NK-92 treated with Interleukin-12 subunit alpha and Interleukin-12 subunit beta, amount 100 ng/mL, for 24 hours (cell line): ENCODE results near the gene PREB.

Source experiments
- DNase-seq: peaks from one replicate; lab custom pipeline; 2025; lab: John Stamatoyannopoulos, UW

Gene PREB

GRCh38 chr2:27082773-27083409 lies 51.5 kb downstream of the PREB start:
- no peak for DNase-seq

GRCh38 chr2:27081984-27082772 lies 52.3 kb downstream of the PREB start:
- DNase-seq, result no peak
